ENCODE data around the gene SMPX. TPM values are rescaled to one million over a fixed set of nuclear protein-coding genes. Genes with fewer than 3 reads are reported as not detected.
A peak's percentile ranks its signal among the peaks of the same experiment; 100 is the strongest.

SMPX gene
- total and polyA plus RNA-seq, 4 experiments from 2014 or later: not detected

DNA sequence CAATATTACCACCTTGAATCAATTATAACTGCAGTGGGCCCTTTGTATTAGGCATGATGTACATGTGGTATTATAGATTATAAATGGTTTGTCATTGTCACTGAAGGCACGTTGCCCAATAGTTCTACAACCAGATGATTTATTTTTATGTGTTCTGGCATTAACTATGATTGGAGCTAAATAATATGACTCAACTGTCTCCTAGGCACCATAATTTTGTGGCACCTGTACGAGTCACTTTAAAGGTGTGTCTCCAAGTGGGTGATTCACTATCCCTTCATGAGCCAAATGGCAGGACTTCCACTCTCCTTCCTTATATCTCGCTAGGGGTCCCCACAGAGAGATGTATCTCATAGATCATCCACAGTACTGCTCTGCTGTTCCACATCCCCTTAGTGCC, 6.1 kb upstream of the SMPX start:
- Mint-ChIP-seq H3K4me1 (no peaks in the 10 kb centered on the region), H3K27ac (no peak overlapping the region), H3K9me3 (peaks cover 0 to 5% (median 0%) of the 10 kb centered on the region in 8 donors), H3K27me3 (peaks cover 3% of the 10 kb centered on the region in 2 donors), H3K4me3 (no peak overlapping the region), H3K36me3 (no peaks in the 10 kb centered on the region)
- no peaks in the 10 kb centered on the region for H3K4me1 ChIP-seq (ENCODE audit: insufficient read depth, low read length)
- H3K36me3 ChIP-seq (ENCODE audit: insufficient read depth, low read length): no peaks in the 10 kb centered on the region
- no peak overlapping the region for H3K27ac ChIP-seq (ENCODE audit: low read depth, low read length)
- POLR2A ChIA-PET (ENCODE audit: partially characterized antibody): no interaction called here
- H3K9me3 ChIP-seq (ENCODE audit: control insufficient read depth in 1 of 2, low read length in 2 of 2): no peaks in the 10 kb centered on the region
- DNase-seq: no peak
- CTCF ChIA-PET (ENCODE audit: partially characterized antibody): no interaction called here
- intact Hi-C loops (cut with micrococcal nuclease): no loop called here
- H3K27me3 ChIP-seq (ENCODE audit: insufficient read depth, low read length): no peaks in the 10 kb centered on the region
- H3K4me3 ChIP-seq (ENCODE audit: low read length in 2 of 2): no peak overlapping the region

DNA sequence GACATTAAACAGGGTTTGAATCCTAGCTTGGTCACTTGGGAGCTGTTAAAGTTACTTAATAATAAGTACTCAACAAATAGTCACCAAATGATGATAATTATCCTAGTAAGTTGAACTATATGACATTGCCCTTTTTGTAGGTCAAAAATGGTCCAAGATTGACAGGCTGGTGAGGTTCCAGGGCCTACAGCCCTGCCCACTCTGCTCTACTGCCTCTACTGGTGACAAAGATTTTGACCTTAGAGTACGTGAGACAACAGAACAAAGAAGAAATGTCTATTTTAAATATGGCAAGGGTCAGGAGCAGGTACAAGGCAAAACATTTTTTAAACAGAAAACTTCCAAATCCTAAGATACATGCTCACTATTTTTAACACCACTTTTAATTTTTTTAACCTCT, 572 bp upstream of the SMPX start:
- Histone ChIP-seq H3K4me3 (ENCODE audit: low read length in 2 of 2) (no peak overlapping the region), H3K36me3 (ENCODE audit: insufficient read depth, low read length) (no peaks in the 10 kb centered on the region), H3K9me3 (ENCODE audit: control insufficient read depth in 1 of 2, low read length in 2 of 2) (no peaks in the 10 kb centered on the region), H3K4me1 (ENCODE audit: insufficient read depth, low read length) (no peaks in the 10 kb centered on the region), H3K27me3 (ENCODE audit: insufficient read depth, low read length) (no peaks in the 10 kb centered on the region), H3K27ac (ENCODE audit: low read depth, low read length) (no peak overlapping the region)
- Mint-ChIP-seq H3K27ac (no peak overlapping the region), H3K9me3 (peaks cover 0 to 4% (median 0%) of the 10 kb centered on the region in 8 donors), H3K4me3 (no peak overlapping the region), H3K36me3 (no peaks in the 10 kb centered on the region), H3K4me1 (no peaks in the 10 kb centered on the region), H3K27me3 (peaks cover 0 to 2% of the 10 kb centered on the region in 2 donors)
- DNase-seq: no peak
- intact Hi-C loops (cut with micrococcal nuclease): no loop called here
- POLR2A ChIA-PET (ENCODE audit: partially characterized antibody): no interaction called here
- CTCF ChIA-PET (ENCODE audit: partially characterized antibody): no interaction called here

DNA sequence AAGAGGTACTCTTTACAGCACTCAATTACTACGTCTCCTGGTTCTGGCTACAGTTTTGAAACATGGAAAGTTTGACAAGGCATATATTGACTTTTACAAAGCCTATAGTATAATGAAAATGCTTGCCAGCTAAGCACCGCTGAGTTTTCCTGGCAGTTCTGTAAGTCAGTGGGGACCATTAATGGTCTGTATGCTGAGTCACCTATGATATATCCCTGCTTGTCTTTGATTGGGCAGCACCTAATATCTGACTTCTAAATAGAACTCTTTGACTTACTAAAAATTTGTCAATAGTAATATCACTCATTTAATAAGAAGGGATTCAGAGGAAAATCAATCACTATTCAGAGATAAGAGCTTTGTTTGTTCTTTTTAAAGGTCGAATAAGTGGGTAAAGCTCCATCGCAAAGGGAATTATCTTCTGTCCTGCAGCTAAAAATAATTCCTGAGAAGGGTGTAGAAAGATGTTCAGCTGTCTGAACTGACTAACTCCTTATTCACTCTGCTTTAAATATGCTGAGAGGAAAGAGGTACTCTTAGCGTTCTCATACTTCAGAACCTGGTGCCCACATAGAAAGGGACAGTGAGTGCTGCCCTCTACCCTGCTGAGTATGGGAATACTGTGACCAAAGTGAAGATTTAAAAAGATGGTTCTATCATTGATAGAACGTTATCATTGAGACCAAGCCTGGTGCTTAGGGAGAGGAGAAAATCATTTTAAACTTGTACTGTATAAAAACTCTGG, 959 bp downstream of the SMPX start:
- DNase-seq: no peak
- Histone ChIP-seq H3K27ac (ENCODE audit: low read depth, low read length) (no peak overlapping the region), H3K36me3 (ENCODE audit: insufficient read depth, low read length) (no peaks in the 10 kb centered on the region), H3K9me3 (ENCODE audit: control insufficient read depth in 1 of 2, low read length in 2 of 2) (no peaks in the 10 kb centered on the region), H3K4me3 (ENCODE audit: low read length in 2 of 2) (no peak overlapping the region), H3K4me1 (ENCODE audit: insufficient read depth, low read length) (no peaks in the 10 kb centered on the region), H3K27me3 (ENCODE audit: insufficient read depth, low read length) (no peaks in the 10 kb centered on the region)
- no peak overlapping the region for H3K4me3 Mint-ChIP-seq
- H3K27ac Mint-ChIP-seq: no peak overlapping the region
- ChIA-PET CTCF (ENCODE audit: partially characterized antibody) (no interaction called here), POLR2A (ENCODE audit: partially characterized antibody) (no interaction called here)
- no peaks in the 10 kb centered on the region for H3K36me3 Mint-ChIP-seq
- peaks cover 0 to 4% (median 0%) of the 10 kb centered on the region in 8 donors for H3K9me3 Mint-ChIP-seq
- H3K27me3 Mint-ChIP-seq: peaks cover 0 to 2% of the 10 kb centered on the region in 2 donors
- intact Hi-C loops (cut with micrococcal nuclease): no loop called here
- H3K4me1 Mint-ChIP-seq: no peaks in the 10 kb centered on the region

DNA sequence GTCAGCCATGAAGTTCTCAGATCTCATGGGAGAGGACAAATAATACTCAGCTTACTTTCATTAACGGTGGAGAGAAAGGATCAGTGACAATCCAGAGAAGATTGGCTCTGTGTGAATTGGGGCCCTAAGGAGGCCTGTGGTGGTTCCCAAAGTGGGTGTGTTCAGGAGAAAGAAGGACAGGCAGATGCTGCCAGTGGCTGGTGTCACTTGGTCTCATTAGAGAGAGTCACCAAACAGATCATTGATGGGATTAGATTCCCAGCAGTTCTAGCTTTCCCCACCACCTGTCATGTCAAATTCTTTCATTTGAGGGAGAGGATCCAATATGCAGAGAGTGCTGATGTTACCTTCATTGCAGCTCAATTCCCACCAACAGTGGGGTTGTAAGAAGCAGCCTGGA, 8.0 kb downstream of the SMPX start:
- POLR2A ChIA-PET (ENCODE audit: partially characterized antibody): no interaction called here

DNA sequence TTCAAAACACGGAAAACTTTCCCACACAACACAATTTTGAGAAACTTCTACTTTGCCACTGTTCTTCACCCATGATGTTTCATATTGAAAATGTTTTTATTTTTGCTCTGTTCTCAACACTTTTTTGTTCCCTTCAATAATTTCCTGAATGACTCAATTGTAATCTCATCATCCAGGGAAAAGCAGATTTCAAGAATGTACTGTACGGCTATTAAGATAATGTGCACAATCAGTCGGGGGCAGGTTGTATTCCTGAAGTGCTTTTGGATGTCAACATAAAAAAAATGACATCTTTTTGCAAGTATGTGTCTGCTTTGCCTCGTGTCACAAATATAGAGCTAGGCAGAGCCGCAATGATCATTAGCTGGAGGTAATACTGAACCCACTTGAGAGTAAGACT, 9.7 kb downstream of the SMPX start:
- ChIA-PET POLR2A (ENCODE audit: partially characterized antibody) (no interaction called here), CTCF (ENCODE audit: partially characterized antibody) (interaction anchor here (3.1 kb wide), 1 partner anchor 1218 kb away, joined by 12 read pairs; no protein-coding TSS in a partner anchor)
- Histone ChIP-seq H3K27me3 (ENCODE audit: insufficient read depth, low read length) (no peaks in the 10 kb centered on the region), H3K36me3 (ENCODE audit: insufficient read depth, low read length) (no peaks in the 10 kb centered on the region), H3K9me3 (ENCODE audit: control insufficient read depth in 1 of 2, low read length in 2 of 2) (no peaks in the 10 kb centered on the region), H3K4me1 (ENCODE audit: insufficient read depth, low read length) (no peaks in the 10 kb centered on the region), H3K4me3 (ENCODE audit: low read length in 2 of 2) (no peak overlapping the region), H3K27ac (ENCODE audit: low read depth, low read length) (no peak overlapping the region)
- Mint-ChIP-seq H3K9me3 (no peaks in the 10 kb centered on the region), H3K27ac (no peak overlapping the region), H3K36me3 (no peaks in the 10 kb centered on the region), H3K27me3 (peaks cover 1 to 7% of the 10 kb centered on the region in 2 donors), H3K4me1 (no peaks in the 10 kb centered on the region), H3K4me3 (no peak overlapping the region)
- intact Hi-C loops (cut with micrococcal nuclease): no loop called here
- no peak for DNase-seq

More for the DNA sequence above, 8.0 kb downstream of the SMPX start:
- no peak overlapping the region for H3K4me3 Mint-ChIP-seq
- Histone ChIP-seq H3K9me3 (ENCODE audit: control insufficient read depth in 1 of 2, low read length in 2 of 2) (no peaks in the 10 kb centered on the region), H3K36me3 (ENCODE audit: insufficient read depth, low read length) (no peaks in the 10 kb centered on the region), H3K27ac (ENCODE audit: low read depth, low read length) (no peak overlapping the region), H3K4me3 (ENCODE audit: low read length in 2 of 2) (no peak overlapping the region), H3K27me3 (ENCODE audit: insufficient read depth, low read length) (no peaks in the 10 kb centered on the region), H3K4me1 (ENCODE audit: insufficient read depth, low read length) (no peaks in the 10 kb centered on the region)
- no peaks in the 10 kb centered on the region for H3K4me1 Mint-ChIP-seq
- no peak overlapping the region for H3K27ac Mint-ChIP-seq
- intact Hi-C loops (cut with micrococcal nuclease): no loop called here
- H3K36me3 Mint-ChIP-seq: no peaks in the 10 kb centered on the region
- no peak for DNase-seq
- CTCF ChIA-PET (ENCODE audit: partially characterized antibody): interaction anchor here (1.0 kb wide), 2 partner anchors 8 to 1220 kb away, joined by 3 read pairs; no protein-coding TSS in a partner anchor
- no peaks in the 10 kb centered on the region for H3K9me3 Mint-ChIP-seq
- H3K27me3 Mint-ChIP-seq: peaks cover 1 to 7% of the 10 kb centered on the region in 2 donors

DNA sequence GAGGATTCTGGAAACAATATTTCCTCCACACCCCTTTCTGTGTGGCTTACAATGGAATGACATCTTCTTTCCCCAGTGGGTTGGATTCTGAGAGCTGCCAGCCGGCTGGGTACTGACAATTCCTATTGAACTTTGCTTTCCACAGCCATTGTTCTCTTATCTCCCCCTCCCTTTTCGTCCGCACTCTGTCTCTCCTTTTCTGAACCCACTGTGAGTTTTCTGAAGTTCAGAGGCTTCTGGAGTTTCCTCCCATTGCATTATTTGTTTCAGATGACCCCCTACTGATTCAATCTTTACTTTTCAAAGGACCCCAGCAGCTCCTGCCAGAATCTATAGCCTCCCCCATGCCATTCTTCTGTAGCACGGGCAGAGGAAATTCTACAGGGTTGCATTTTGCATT, 10.4 kb downstream of the SMPX start:
- no peaks in the 10 kb centered on the region for H3K9me3 ChIP-seq (ENCODE audit: control insufficient read depth in 1 of 2, low read length in 2 of 2)
- H3K36me3 Mint-ChIP-seq: no peaks in the 10 kb centered on the region
- H3K27me3 ChIP-seq (ENCODE audit: insufficient read depth, low read length): no peaks in the 10 kb centered on the region
- H3K27ac Mint-ChIP-seq: no peak overlapping the region
- H3K9me3 Mint-ChIP-seq: no peaks in the 10 kb centered on the region
- ChIA-PET POLR2A (ENCODE audit: partially characterized antibody) (no interaction called here), CTCF (ENCODE audit: partially characterized antibody) (interaction anchor here (1.2 to 3.1 kb wide), 2 partner anchors 1217 to 1220 kb away, joined by 4 to 12 read pairs; no protein-coding TSS in a partner anchor)
- H3K36me3 ChIP-seq (ENCODE audit: insufficient read depth, low read length): no peaks in the 10 kb centered on the region
- H3K4me1 Mint-ChIP-seq: no peaks in the 10 kb centered on the region
- DNase-seq: no peak
- H3K4me1 ChIP-seq (ENCODE audit: insufficient read depth, low read length): no peaks in the 10 kb centered on the region
- no peak overlapping the region for H3K27ac ChIP-seq (ENCODE audit: low read depth, low read length)
- intact Hi-C loops (cut with micrococcal nuclease): no loop called here
- no peak overlapping the region for H3K4me3 ChIP-seq (ENCODE audit: low read length in 2 of 2)
- H3K27me3 Mint-ChIP-seq: peaks cover 1 to 9% of the 10 kb centered on the region in 2 donors
- no peak overlapping the region for H3K4me3 Mint-ChIP-seq

DNA sequence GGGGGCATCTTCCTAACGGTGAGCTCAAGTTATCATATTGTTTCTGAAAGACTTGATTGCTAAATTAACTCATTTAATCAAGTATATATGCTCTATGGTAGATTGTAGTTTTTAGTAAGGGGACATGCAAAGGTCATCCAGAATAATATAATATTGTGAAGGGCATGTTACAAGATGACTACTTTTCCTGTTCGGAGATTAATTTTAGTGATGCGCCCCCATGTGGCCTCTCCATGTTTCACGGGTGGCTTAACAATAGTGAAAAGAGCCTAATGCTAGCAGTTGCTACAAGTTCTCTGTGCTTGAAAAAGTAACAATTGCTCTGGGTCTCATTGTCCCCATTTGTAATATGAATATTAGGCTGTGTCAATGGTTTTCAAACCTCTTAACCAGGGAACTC, 12.2 kb downstream of the SMPX start:
- intact Hi-C loops (cut with micrococcal nuclease): loop anchor here (1.0 kb wide), 2 partner anchors 1215 to 1218 kb away; no protein-coding TSS in a partner anchor
- ChIA-PET POLR2A (ENCODE audit: partially characterized antibody) (no interaction called here), CTCF (ENCODE audit: partially characterized antibody) (interaction anchor here (0.7 to 1.6 kb wide), 7 partner anchors 42 to 1226 kb away, joined by 3 to 7 read pairs (median 3); no protein-coding TSS in a partner anchor)

More for the DNA sequence above, 12.2 kb downstream of the SMPX start:
- no peak overlapping the region for H3K27ac ChIP-seq (ENCODE audit: low read depth, low read length)
- Mint-ChIP-seq H3K36me3 (no peaks in the 10 kb centered on the region), H3K9me3 (no peaks in the 10 kb centered on the region), H3K4me1 (no peaks in the 10 kb centered on the region), H3K27ac (no peak overlapping the region), H3K4me3 (no peak overlapping the region), H3K27me3 (peaks cover 3 to 9% of the 10 kb centered on the region in 2 donors)
- DNase-seq: peak; percentile 5 to 34 (median 19)
- no peaks in the 10 kb centered on the region for H3K9me3 ChIP-seq (ENCODE audit: control insufficient read depth in 1 of 2, low read length in 2 of 2)
- no peaks in the 10 kb centered on the region for H3K27me3 ChIP-seq (ENCODE audit: insufficient read depth, low read length)
- H3K4me3 ChIP-seq (ENCODE audit: low read length in 2 of 2): no peak overlapping the region
- no peaks in the 10 kb centered on the region for H3K4me1 ChIP-seq (ENCODE audit: insufficient read depth, low read length)
- H3K36me3 ChIP-seq (ENCODE audit: insufficient read depth, low read length): no peaks in the 10 kb centered on the region
